Measurements from ENCODE around the gene GAS6. TPM values are rescaled to one million over a fixed set of nuclear protein-coding genes. Genes with fewer than 3 reads are reported as not detected.

The GAS6 gene
- total RNA-seq, 1 experiment from 2014 or later, result 28.1 TPM

GRCh38 chr13:113823771-113824170, 40.1 kb downstream of the GAS6 start:
- intact Hi-C loops (cut with micrococcal nuclease; ENCODE audit: unreplicated experiment) (no loop called here), in situ Hi-C loops (cut with HindIII; ENCODE audit: low pct_unique_long_range_greater_than_20kb, low sequenced_read_pairs) (no loop called here)
- Histone ChIP-seq H3K4me1 (ENCODE audit: control insufficient read depth, insufficient read depth, low read length) (peaks cover 8% of the 10 kb centered on the region), H3K9me3 (ENCODE audit: control insufficient read depth, insufficient read depth, low read depth, low read length) (no peaks in the 10 kb centered on the region), H3K27me3 (ENCODE audit: control insufficient read depth, insufficient read depth, low read length) (no peaks in the 10 kb centered on the region), H3K36me3 (ENCODE audit: control insufficient read depth, insufficient read depth, low read length) (no peaks in the 10 kb centered on the region), H3K27ac (ENCODE audit: low read length) (no peak overlapping the region), H3K4me3 (ENCODE audit: low read depth in 2 of 2, low read length in 2 of 2) (no peak overlapping the region)
- ChIA-PET CTCF (no interaction called here), POLR2A (no interaction called here)
- no peak for ATAC-seq
- TF ChIP-seq CTCF (IDR thresholded peaks at IDR 0.05) (no peak), POLR2AphosphoS5 (IDR thresholded peaks at IDR 0.05; ENCODE audit: low read depth, low read length) (no peak), SIN3A (IDR thresholded peaks at IDR 0.05; ENCODE audit: borderline replicate concordance, insufficient read depth, low read depth, low read length) (no peak), REST (IDR thresholded peaks at IDR 0.05; ENCODE audit: insufficient read depth in 1 of 2, low read depth in 2 of 2, low read length in 1 of 2) (no peak), TCF7L2 (IDR thresholded peaks at IDR 0.05; ENCODE audit: low read depth, low read length) (no peak)
- no peak for DNase-seq (ENCODE audit: low read depth, low spot score)
- BruUV-seq (replicated peaks), result no TSS peak

- H3K9me3 ChIP-seq (ENCODE audit: control insufficient read depth, insufficient read depth, low read depth, low read length), result no peaks in the 10 kb centered on the region
- BruUV-seq (replicated peaks), result no TSS peak
- no peak for ATAC-seq
- ChIA-PET CTCF (no interaction called here), POLR2A (no interaction called here)
- no peak overlapping the region for H3K4me3 ChIP-seq (ENCODE audit: low read depth in 2 of 2, low read length in 2 of 2)
- in situ Hi-C loops (cut with HindIII; ENCODE audit: low pct_unique_long_range_greater_than_20kb, low sequenced_read_pairs) (no loop called here), intact Hi-C loops (cut with micrococcal nuclease; ENCODE audit: unreplicated experiment) (no loop called here)
- TF ChIP-seq POLR2AphosphoS5 (IDR thresholded peaks at IDR 0.05; ENCODE audit: low read depth, low read length) (no peak), TCF7L2 (IDR thresholded peaks at IDR 0.05; ENCODE audit: low read depth, low read length) (no peak), REST (IDR thresholded peaks at IDR 0.05; ENCODE audit: insufficient read depth in 1 of 2, low read depth in 2 of 2, low read length in 1 of 2) (no peak), CTCF (IDR thresholded peaks at IDR 0.05) (no peak), SIN3A (IDR thresholded peaks at IDR 0.05; ENCODE audit: borderline replicate concordance, insufficient read depth, low read depth, low read length) (no peak)
- no peak overlapping the region for H3K27ac ChIP-seq (ENCODE audit: low read length)
- H3K27me3 ChIP-seq (ENCODE audit: control insufficient read depth, insufficient read depth, low read length), result no peaks in the 10 kb centered on the region
- H3K4me1 ChIP-seq (ENCODE audit: control insufficient read depth, insufficient read depth, low read length), result peaks cover 8% of the 10 kb centered on the region
- H3K36me3 ChIP-seq (ENCODE audit: control insufficient read depth, insufficient read depth, low read length), result no peaks in the 10 kb centered on the region
- no peak for DNase-seq (ENCODE audit: low read depth, low spot score)
Measured at GRCh38 chr13:113822956-113823744, 40.7 kb downstream of the GAS6 start.
